Activated CD8-positive, alpha-beta memory T cell treated with anti-CD3 and anti-CD28 coated beads, Interleukin-2, amount 50 U/mL, for 4 hours (primary cell): ENCODE results near the gene CHD2.
A peak's percentile ranks its signal among the peaks of the same experiment; 100 is the strongest.
"Not testable (repeated sequence)": the region's sequence is repeated elsewhere in the genome, so short reads cannot be mapped to it uniquely, and the experiment has no call there.

Experiments
- DNase-seq: peaks from one replicate; pipeline ENCODE4 v3.0.0-alpha.2; 2020

The CHD2 gene

DNA sequence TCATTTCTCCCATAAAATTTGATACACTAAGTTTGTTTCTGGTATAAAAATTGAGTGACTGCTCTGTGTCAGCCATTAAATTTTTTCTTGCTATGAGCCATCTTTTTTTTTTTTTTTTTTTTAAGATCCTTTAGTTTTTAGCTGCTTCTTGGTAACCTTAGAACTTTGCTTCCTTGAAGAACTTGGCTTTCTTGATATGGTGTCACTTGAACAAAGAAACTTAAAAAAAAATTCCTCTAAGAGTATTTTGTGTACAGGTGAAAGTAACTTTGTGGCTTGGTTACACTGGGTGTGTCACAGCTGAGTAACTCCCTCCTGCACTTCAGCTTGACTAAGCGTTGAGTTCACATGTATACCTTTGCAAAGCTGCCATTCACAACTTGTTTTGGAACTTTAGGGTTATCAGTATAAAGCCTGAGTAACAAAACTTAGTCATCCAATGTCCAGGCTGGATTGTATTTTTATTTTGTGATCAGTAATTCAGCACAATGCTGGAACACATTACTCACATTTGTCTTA lies 6.5 kb downstream of the CHD2 start:
- peak; percentile 49 for DNase-seq

DNA sequence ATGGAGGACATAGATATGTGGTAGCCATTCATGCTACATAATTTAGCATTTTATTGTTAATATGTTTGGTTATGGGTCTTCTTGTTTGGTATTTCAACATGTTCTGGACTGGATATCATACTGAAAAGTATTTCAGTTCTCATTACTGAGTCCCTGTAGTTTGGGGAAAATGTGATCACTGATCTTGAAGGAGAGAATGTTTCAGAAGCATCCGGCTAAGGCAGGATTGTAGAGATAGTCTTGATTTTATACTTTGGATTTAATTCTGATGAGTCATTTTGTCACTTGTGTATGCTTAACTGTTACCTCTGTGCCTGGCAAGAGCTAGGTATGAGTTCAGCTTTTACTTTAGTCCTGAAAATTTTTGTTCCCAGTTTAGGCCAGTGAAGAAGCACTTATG lies 7.1 kb downstream of the CHD2 start:
- DNase-seq, result no peak

DNA sequence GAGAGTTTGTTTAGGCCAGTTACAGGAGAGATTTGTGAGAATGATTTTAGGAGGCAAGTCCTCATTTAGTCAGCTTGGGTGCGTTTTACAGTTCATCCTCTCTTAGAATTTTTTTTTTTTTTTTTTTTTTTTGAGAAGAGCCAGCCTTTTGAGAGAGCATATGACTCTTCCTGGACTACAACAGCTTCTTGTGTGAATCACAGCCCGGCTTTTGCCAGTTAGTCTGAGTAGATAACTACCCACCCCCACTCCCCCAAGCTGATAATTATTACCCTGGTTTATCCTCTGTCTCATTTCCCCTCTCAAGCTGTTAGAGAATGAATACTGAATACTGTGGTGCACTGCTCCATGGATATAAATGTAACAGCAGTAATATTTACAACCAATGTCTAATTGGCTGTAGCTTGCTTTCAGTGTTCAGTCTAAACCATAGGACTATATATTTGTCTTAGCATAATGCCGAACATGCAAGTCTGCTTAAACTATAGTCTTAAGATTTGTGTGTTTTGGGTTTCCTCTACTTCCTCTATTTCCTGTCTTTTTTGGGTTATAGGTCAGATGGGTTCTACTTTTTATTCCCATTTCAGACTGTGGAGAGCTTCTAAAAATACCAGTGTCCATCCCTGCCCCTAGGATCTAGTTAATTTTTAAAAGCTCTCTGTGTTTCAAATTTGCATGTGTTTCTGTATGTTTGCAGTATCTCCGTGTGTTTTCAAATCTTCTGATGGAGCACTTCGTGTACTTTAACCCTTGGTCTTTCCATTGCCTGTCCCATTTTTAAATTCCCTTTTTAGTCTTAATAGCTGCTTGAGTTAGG lies 8.0 kb downstream of the CHD2 start:
- DNase-seq, result no peak

DNA sequence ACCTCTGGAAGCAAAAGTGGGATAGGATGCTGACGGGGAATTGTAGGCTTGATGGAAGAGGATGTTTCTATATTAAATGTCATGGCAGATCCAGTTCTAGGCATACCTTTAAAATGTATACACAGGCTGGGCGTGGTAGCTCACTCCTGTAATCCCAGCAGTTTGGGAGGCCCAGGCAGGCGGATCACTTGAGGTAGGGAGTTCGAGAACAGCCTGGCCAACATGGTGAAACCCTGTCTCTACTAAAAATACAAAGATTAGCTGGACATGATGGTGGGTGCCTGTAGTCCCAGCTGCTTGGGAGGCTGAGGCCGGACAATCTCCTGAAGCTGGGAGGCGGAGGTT lies 8.6 kb downstream of the CHD2 start:
- DNase-seq, result no peak

DNA sequence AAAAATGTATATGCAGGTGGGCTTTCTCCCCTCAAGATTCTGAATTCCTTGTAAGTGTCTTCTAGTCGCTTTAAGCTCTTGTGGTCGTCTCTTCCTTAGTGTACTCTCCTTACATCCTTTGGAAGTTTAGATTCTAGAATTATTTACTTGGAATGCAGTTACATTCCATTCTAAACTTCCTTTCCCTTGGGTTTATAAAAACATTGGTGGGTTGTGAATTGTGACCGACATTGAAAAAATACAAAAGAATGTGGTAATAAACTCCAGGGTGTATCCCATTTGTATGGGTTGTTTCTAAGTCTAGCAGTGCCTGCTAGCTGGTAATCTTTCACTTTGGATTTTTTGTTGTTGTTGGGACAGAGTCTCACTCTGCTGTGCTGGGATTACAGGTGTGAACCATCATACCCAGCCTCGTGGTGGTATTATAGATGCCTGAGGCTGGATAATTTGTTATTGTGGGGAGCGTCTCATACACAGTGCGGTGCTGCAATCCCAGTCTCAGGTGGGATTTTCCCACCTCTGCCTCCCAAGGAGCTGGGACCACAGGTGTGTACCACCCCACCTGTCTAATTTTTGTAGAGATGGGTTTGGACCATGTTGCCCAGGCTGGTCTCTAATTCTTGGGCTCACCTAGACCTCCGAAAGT lies 9.1 kb downstream of the CHD2 start:
- DNase-seq, result no peak

DNA sequence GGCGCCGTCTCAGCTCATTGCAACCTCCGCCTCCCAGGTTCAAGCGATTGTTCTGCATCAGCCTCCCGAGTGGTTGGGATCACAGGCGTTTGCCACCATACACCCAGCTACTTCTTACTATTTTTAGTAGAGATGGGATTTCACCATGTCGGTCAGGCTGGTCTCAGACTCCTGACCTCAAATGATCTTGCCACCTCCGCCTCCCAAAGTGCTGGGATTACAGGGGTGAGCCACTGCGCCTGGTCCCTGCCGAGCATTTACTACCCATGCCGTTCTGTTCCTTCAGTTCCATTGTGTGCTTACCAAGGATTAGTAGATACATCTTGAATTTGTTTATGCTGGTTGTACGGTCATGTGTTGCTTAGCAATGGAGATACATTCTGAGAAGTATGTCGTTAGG lies 10.3 kb downstream of the CHD2 start:
- no peak for DNase-seq

DNA sequence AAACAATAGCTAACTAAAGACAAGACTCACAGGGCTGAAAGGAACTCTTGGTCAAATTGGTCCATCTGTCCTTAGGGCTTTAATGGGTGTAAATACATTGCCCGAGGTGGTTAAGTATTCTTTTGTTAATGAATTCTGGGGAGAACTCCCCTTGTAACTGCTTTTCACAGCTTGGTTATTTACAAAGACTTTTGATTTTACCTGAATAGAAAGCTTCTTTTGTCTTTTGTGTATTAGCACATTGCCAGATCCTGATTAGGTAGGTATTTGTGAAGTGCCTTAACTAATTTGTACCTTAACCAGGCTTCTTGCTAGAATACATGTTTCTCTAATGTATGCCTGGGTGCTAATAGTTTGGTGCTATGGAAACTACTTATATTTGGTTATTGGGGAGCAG lies 14.0 kb downstream of the CHD2 start:
- DNase-seq, result no peak

DNA sequence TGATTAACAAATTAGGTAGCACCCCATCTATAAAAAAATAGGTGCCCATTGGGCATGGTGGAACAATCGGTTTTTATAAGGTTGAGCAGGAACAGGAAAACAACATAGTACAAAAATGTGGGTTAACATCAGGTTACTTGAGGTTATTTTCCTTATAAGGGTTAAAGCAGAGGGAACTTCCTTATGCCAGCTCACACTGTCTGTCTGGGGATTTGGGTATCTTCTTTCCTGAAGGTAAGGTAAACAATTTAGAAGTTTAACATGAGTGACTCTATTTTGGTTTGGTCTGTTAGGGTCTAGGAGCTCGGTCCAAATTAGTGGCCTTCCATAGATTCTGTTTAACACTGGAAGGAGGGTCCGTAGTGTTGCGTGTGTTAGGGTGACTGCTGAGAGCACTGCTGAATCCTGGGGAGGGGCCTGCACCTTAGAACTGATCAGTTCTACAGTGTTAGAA lies 14.7 kb downstream of the CHD2 start:
- DNase-seq, result no peak

DNA sequence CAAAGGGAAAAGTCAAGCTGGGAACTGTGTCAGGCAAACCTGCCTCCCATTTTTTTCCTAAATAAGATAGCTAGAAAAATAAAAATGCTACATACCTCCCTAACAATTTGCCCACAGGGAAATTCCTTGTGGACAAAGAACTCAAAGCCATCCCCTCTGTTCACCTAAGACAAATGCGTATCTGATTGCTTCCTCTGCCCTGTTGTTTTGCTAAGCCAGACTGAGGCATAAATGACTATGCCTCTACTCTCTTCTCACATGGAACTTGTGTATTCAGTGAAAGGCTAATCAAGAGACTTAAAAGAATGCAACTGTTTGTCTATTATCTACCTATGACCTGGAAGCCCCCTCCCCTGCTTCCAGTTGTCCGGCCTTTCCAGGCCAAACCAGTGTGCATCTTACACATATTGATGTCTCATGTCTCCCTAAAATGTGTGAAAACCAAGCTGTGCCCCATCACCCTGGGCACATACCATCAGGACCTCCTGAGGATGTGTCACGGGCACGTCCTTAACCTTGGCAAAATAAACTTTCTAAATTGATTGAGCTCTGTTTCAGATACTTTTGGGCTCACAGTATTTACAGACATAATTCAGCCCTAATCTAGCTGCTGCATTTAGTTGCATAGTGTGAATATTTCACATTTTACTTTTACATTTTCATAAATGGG lies 15.8 kb downstream of the CHD2 start:
- DNase-seq, result no peak

DNA sequence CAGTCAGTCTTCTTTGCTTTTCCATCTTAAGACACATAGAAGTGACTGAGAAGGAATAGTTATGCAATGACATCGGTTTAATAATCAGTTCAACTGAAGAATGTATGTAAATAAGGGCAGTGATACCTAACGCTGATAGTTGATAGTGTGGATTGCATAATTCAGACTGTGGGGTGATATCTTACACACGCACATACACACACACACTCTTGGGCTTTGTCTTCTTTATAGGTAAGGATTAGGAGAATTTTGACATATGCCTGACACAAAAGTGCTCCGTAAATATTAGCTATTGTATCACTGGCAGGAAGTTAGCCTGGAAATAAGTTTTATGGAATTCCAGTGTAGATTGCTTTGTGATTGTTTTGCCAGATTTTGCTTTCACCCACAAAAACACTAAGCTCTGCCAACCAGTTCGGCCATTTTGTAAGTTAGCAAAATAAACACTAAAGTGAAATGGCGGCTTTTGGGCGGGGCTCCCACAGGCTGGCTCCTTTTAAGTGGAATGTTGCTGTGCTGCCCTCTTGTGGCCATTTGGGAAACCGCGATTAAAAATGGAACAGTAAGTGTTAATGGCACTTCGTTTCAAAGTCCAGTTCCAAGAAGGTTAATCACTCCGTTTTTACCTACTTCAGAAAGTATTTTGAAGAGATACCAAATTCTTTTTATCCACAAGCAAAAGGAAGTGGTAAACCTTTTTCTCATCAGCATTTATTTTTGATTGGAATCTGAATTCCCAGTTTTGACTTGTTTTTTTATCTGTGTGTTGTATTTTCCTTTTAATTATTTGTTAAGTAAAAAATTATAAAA lies 17.7 kb downstream of the CHD2 start:
- DNase-seq, result peak; percentile 91

DNA sequence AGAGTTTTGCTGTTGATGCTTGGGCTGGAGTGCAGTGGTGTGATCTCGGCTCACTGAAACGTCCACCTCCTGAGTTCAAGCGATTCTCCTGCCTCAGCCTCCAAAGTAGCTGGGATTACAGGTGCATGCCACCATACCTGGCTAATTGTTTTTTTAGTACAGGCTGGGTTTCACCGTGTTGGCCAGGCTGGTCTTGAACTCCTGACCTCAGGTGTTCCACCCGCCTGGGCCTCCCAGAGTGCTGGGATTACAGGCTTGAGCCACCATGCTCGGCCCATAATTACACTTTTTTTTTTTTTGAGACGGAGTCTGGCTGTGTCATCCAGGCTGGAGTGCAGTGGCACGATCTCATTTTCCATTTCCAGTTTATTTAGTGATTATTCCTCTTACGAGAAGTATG lies 18.8 kb downstream of the CHD2 start:
- not testable (repeated sequence) for DNase-seq

DNA sequence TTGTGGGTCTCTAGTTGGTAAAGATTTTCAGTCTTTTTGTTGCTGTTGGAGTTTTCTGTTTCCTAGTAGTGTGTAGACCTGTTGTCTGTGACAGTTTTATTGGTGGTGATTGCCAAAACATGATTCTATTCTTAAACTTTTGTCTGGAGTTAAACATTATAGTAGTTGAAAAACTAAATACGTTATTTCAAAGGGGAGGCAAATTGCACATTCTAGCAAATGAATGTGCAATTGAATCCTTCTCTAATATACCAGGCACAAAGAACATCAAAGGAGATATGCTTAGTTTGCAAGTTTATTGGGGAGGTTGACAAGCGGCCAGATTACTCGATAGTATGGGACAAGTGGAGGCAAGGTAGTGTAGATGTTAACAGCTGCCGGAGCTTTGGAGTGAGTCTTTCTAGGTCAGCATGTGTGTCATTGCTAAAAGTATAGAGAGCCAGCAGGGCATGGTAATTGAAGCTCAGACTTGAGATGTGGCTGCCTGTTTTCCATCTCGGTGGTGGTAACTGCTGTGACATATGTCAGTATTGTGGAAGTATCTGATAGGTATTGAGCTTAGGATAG lies 20.6 kb downstream of the CHD2 start:
- DNase-seq, result no peak

DNA sequence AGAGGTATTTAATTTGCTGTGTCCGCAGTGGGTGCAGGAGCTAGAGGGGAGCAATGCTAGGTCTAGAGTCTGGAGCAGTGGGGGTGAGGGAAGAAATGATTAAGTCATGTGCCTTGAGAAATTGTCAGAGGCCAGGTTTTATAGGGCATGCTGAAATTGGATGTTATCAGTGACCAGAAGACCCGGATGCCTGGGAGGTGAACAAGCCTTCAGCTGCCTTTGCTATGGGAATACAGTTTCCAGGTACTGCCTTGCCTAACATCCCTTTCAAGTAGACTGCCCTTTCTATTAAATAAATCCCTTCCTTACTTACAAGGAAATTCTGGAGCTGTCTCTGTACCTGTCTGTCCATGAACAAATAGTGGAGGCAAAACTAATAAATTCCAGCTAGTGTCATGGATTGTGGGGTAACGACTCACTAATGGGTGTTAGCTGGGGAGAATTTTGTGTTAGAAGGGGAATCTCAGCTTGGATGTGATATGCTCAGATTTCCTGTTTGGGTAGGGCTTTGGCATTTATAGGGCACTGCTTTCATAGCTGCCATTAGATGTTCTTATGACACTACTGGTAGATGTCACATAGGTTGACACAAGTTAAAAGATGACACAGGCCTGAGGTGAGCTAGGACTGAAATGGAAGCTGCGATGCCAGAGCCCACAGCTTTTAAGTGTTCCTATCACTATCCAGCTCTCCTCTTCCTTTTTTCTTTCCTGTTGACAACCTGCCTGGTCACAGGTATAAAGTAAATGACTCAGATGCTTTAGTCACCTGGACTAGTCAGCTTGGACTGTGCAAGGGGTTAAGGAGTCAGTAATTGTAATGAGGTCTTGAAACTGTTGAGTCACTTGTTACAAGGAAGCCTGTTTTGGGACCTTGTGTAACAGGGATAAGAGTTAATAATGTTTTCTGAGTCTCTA lies 21.3 kb downstream of the CHD2 start:
- DNase-seq, result no peak

DNA sequence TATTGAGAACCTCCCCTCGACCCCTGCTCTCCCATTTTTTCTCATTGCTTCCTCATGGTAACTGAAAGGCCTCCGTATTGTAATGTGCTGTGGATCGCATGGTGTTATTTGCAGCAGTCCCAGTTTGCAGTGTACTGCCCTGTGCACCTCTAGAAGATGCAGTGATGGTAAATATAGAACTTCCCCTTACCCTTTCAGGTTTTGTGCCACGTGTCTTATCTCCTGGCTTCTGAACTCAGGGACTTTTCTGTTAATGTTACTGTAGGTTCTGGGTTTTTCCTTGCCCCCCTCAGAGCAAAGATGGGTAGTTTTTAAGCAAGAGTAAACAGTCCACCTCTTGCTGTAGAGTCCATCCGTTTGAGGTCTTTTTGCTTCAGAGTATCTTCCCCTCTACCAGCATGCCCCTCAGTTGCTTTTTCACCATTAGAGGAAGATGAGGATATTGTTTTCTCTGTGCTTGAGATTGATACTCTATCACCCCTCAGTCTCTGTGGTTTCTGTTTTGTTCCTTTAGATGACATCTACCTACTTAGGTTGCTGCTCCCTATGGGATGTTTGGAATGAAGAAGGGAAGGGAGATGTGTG lies 22.4 kb downstream of the CHD2 start:
- DNase-seq, result no peak

DNA sequence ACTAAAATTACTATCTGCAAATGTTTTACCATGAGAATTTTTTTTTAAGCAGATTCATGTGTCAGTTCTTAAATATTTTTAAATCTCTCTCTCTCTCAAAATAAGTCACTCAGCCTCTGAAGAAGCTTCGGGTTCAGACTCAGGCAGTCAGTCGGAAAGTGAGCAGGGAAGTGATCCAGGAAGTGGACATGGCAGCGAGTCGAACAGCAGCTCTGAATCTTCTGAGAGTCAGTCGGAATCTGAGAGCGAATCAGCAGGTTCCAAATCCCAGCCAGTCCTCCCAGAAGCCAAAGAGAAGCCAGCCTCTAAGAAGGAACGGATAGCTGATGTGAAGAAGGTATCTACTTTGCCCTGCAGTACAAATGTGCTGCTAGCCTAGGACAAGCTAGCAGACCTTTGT lies 24.1 kb downstream of the CHD2 start:
- DNase-seq, result no peak

DNA sequence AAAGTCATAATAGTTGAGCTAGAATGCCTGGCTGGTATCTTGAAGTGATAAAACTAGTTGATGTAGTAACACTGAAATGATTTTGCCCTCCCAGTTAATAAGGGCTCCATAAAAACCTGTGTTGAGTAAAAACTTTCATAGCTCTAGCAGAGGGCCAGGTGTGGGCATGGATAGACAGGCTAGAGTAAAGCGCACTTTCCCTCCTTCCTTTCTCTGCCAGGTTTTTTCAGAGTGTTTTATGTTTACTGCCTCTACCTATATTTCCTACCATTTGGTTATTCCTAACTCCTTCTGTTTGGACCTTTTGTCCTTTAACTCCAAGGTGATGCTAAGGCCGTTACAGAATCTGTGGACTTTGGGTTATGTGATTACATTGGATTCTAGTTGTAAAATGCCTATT lies 25.3 kb downstream of the CHD2 start:
- DNase-seq, result no peak

DNA sequence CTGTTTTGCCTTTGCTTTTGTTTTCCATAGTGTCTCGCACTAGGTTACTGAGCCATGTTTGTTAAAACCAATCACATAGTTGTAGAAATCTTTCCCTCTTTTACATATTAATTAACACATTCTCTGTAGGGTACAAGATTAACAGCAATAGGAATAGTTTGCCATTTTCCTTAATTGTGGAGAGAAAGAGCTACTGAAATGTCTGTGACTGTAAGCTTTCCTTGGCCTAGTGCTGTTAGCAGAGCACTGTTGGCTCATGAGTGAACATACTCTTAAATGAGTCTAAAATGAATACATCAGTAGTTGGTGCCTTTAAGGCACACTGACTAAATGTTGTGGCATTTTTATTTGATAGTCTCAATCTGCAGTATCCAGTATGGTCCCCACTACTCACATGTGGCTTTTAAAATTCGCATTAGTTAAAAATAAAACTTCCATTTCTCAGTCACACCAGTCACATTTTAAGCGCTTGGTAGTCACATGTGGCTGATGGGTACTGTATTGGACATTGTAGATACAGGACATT lies 28.2 kb downstream of the CHD2 start:
- DNase-seq, result no peak

DNA sequence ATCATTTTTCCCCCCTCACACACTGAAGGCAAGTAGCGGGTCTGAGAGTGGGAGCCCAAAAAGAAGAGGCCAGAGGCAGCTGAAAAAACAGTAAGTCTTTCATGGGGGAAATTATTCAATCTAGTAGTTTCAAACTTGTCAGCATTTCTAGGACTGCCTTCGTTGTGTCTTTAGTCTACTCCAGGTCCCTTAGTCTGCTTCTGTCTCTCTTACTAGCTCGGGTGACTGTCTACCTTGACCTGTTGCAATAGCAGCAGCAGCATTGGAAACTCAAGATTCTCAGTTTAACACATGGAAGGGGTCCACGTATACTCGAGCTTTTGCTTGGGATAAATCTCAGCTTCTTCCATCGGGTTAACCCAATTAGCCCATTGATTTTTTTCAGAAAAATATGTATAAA lies 28.9 kb downstream of the CHD2 start:
- DNase-seq, result no peak

DNA sequence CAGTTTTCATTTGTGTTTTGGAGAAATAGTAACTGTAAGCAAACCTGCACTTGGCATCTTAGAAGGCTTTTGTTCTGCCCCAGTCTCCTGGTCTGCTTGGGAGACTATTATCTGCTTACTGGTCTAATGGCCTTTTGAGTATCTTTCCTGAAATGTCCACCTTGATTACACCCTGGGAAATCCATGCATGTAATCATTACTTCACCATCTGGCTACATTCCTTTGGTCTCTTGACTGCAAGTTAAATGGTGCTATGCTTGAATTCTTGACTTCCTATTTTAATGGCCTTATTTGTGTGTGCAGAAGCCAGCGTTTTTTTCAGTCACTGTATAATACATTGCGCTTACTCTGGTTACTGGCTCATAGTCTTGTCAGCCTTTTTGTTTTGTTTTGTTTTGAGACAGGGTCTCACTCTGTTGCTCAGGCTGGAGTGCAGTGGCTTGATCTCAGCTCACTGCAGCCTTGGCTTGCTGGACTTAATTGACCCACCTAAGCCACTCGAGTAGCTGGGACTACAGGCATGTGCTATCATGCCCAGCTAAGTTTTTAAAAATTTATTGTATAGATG lies 30.0 kb downstream of the CHD2 start:
- DNase-seq, result no peak

DNA sequence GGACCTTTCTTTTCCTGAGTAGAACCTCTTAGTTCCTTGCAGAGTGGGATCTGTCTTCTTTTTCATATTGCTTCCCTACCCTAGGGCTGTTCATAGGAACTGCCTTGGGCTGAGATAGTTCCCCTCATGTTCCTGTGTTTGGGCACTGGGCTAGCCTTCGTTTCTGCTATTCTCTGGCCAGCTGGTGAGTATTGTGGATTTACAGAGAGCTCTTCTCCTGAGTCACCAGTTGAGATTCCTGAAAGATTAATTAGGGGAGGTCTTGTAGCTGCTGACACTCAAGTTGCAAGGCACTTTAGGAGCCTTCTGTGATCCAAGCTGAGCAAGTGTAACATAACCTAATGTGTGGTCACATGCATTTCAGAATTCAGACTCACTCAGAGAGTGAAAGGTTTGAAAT lies 30.7 kb downstream of the CHD2 start:
- no peak for DNase-seq
